HepG2 (cell line): Measurements from ENCODE around the gene UBB. TPM values are rescaled to one million over a fixed set of nuclear protein-coding genes. Genes with fewer than 3 reads are reported as not detected.

Experiments
- AFF4 ChIP-seq: sonication (generic); formaldehyde crosslinking; IDR thresholded peaks from 2 replicates; pipeline ENCODE4 v1.4.0; 2020; ENCODE audit warnings: missing genetic modification reagents
- CTCF ChIP-seq: sonication (generic); formaldehyde crosslinking; IDR thresholded peaks from 2 replicates; pipeline ENCODE4 v1.5.0; 2020; ENCODE audit warnings: mild to moderate bottlenecking, missing genetic modification reagents, moderate library complexity
- JDP2 ChIP-seq: sonication (generic); formaldehyde crosslinking; IDR thresholded peaks from 2 replicates; pipeline ENCODE4 v1.8.1; 2022; ENCODE audit warnings: missing genetic modification reagents, borderline replicate concordance
- KAT8 ChIP-seq: IDR thresholded peaks from 2 replicates; pipeline ENCODE4 v1.6.1; 2016; ENCODE audit warnings: missing genetic modification reagents, missing compliant biosample characterization
- KDM4B ChIP-seq: sonication (generic); formaldehyde crosslinking; IDR thresholded peaks from 2 replicates; pipeline ENCODE4 v1.4.0; 2020; ENCODE audit warnings: missing genetic modification reagents
- KDM5B ChIP-seq: sonication (generic); formaldehyde crosslinking; IDR thresholded peaks from 2 replicates; pipeline ENCODE4 v1.4.0; 2020; ENCODE audit warnings: missing genetic modification reagents, mild to moderate bottlenecking, borderline replicate concordance
- MAFK ChIP-seq, 2 experiments: IDR thresholded peaks in 1 of 2; conservative IDR thresholded peaks in 1 of 2; 2 replicates each; pipeline ENCODE4 v1.6.1; 2011; ENCODE audit warnings: improper control_type of control experiment in 2 of 2, low read length in 2 of 2
- SSRP1 ChIP-seq: IDR thresholded peaks from 2 replicates; pipeline ENCODE4 v1.6.1; 2016; ENCODE audit warnings: control low read depth
- ZKSCAN5 ChIP-seq: sonication (generic); formaldehyde crosslinking; IDR thresholded peaks from 2 replicates; pipeline ENCODE4 v1.5.1; 2020; ENCODE audit warnings: mild to moderate bottlenecking, missing genetic modification reagents
- ZMAT5 ChIP-seq: sonication (generic); formaldehyde crosslinking; IDR thresholded peaks from 2 replicates; pipeline ENCODE4 v1.5.0; 2020; ENCODE audit warnings: mild to moderate bottlenecking, low read depth, missing genetic modification reagents, borderline replicate concordance
- ZMYM4 ChIP-seq: sonication (generic); formaldehyde crosslinking; IDR thresholded peaks from 2 replicates; pipeline ENCODE4 v1.8.1; 2023; ENCODE audit warnings: mild to moderate bottlenecking, missing genetic modification reagents
- ZNF143 ChIP-seq: sonication (generic); formaldehyde crosslinking; IDR thresholded peaks from 2 replicates; pipeline ENCODE4 v1.4.0; 2020; ENCODE audit warnings: missing genetic modification reagents
- ZNF20 ChIP-seq: sonication (generic); formaldehyde crosslinking; IDR thresholded peaks from 2 replicates; pipeline ENCODE4 v1.4.0; 2020; ENCODE audit warnings: mild to moderate bottlenecking, moderate library complexity, missing genetic modification reagents
- ZNF484 ChIP-seq: sonication (generic); formaldehyde crosslinking; IDR thresholded peaks from 2 replicates; pipeline ENCODE4 v1.5.1; 2020; ENCODE audit warnings: mild to moderate bottlenecking, low read depth, missing genetic modification reagents, borderline replicate concordance
- ZNF546 ChIP-seq: sonication (generic); formaldehyde crosslinking; conservative IDR thresholded peaks from 2 replicates; pipeline ENCODE4 v1.8.1; 2023; ENCODE audit warnings: mild to moderate bottlenecking, missing genetic modification reagents
- ZNF556 ChIP-seq: sonication (generic); formaldehyde crosslinking; IDR thresholded peaks from 2 replicates; pipeline ENCODE4 v1.4.0; 2020; ENCODE audit warnings: mild to moderate bottlenecking, missing genetic modification reagents, borderline replicate concordance
- ZNF616 ChIP-seq: sonication (generic); formaldehyde crosslinking; IDR thresholded peaks from 2 replicates; pipeline ENCODE4 v1.5.0; 2020; ENCODE audit warnings: low read depth, mild to moderate bottlenecking, missing genetic modification reagents
- polyA plus RNA-seq, 8 experiments: library from polyadenylated mRNA; depleted of rRNA in 3 of 8; stranded (reverse) in 7 of 8; unstranded in 1 of 8; fragments of >200 nt; fragmentation: Illumina TruSeq in 4 of 8; extraction: Trizol in 4 of 8; gene quantifications; 2 replicates each; pipeline versions ENCODE4 v1.2.1 to v1.2.3, GENCODE V29; 2011 to 2016; ENCODE audit warnings: low read depth in 4 of 8, missing spikeins in 1 of 8, mixed read lengths in 1 of 8; ENCODE audit not compliant: insufficient read depth in 1 of 8
- total RNA-seq, 5 experiments: library from RNA; depleted of rRNA; stranded (reverse); fragments of >200 nt; fragmentation: Illumina TruSeq; extraction: Trizol; gene quantifications; 2 replicates each; pipeline ENCODE4 v1.2.3, GENCODE V29; 2016; ENCODE audit warnings: low read depth in 1 of 5
- TF ChIP-seq, protein P1 (sequence below): sonication (generic); formaldehyde crosslinking; IDR thresholded peaks from 2 replicates; pipeline ENCODE4 v1.8.0; 2022; ENCODE audit warnings: missing genetic modification reagents, mild to moderate bottlenecking, borderline replicate concordance
- TF ChIP-seq, protein P2 (sequence below): sonication (generic); formaldehyde crosslinking; IDR thresholded peaks from 2 replicates; pipeline ENCODE4 v1.8.1; 2023; ENCODE audit warnings: mild to moderate bottlenecking, moderate library complexity, missing genetic modification reagents
- TF ChIP-seq, protein P3 (sequence below): IDR thresholded peaks from 2 replicates; pipeline ENCODE4 v1.6.1; 2012; ENCODE audit warnings: inconsistent platforms

UBB gene
- total and polyA plus RNA-seq, 2 of the 13 experiments (the other 11 are each of a cell fraction or from before 2014, with no cell fraction given) = 1,130 to 2,066 TPM

- TF ChIP-seq, protein P1, sequence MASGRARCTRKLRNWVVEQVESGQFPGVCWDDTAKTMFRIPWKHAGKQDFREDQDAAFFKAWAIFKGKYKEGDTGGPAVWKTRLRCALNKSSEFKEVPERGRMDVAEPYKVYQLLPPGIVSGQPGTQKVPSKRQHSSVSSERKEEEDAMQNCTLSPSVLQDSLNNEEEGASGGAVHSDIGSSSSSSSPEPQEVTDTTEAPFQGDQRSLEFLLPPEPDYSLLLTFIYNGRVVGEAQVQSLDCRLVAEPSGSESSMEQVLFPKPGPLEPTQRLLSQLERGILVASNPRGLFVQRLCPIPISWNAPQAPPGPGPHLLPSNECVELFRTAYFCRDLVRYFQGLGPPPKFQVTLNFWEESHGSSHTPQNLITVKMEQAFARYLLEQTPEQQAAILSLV = peak; percentile 22; the same call in 1 of the 2 replicates
- TF ChIP-seq AFF4 (CRISPR knock-in tag) (no peak), CTCF (CRISPR knock-in tag) (no peak; the same call in 1 of the 2 replicates), ZNF556 (CRISPR knock-in tag) (no peak), KAT8 (0 out of 2 replicates have a peak, but pooled peaks have one; percentile 18), ZNF546 (CRISPR knock-in tag) (no peak), ZMAT5 (CRISPR knock-in tag) (no peak), KDM4B (CRISPR knock-in tag) (no peak), ZMYM4 (peak; percentile 52), ZNF616 (CRISPR knock-in tag) (no peak), ZNF20 (CRISPR knock-in tag) (no peak), SSRP1 (CRISPR knock-in tag) (no peak), ZKSCAN5 (CRISPR knock-in tag) (no peak), ZNF143 (CRISPR knock-in tag) (0 out of 2 replicates have a peak, but pooled peaks have one; percentile 19), MAFK (conservative IDR thresholded peaks at IDR 0.05 in 1 of 2, IDR thresholded peaks at IDR 0.05 in 1 of 2; ENCODE audit: low read length in 2 of 2) (no peak), KDM5B (CRISPR knock-in tag) (peak; percentile 61; the same call in 1 of the 2 replicates), ZNF484 (CRISPR knock-in tag) (no peak), JDP2 (CRISPR knock-in tag) (no peak)
- TF ChIP-seq, protein P2, sequence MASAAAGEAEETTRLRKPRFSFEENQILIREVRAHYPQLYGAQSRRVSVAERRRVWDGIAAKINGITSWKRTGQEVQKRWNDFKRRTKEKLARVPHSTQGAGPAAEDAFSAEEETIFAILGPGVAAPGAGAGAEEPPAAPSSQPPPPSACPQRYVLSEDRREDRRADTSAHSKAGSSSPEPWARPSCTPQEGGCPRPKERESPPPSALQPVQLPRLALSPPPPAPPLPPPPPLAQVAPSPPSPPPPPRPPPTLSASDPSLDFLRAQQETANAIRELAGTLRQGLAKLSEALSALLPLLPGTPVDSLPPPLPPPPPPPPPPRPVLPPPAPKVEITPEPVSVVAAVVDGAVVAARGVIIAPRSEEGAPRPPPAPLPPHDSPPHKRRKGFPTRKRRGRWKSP (CRISPR knock-in tag) = peak; percentile 23; the same call in 1 of the 2 replicates
- TF ChIP-seq, protein P3, sequence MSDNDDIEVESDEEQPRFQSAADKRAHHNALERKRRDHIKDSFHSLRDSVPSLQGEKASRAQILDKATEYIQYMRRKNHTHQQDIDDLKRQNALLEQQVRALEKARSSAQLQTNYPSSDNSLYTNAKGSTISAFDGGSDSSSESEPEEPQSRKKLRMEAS = peak; percentile 81
Observed at GRCh38 chr17:16425698-16426659, 45.1 kb downstream of the UBB start (continued).
